ENCODE results near the gene ENO1. TPM values are rescaled to one million over a fixed set of nuclear protein-coding genes. Genes with fewer than 3 reads are reported as not detected.

ENO1 gene
- total RNA-seq, 1 donor from 2014 or later = 444 TPM

DNA sequence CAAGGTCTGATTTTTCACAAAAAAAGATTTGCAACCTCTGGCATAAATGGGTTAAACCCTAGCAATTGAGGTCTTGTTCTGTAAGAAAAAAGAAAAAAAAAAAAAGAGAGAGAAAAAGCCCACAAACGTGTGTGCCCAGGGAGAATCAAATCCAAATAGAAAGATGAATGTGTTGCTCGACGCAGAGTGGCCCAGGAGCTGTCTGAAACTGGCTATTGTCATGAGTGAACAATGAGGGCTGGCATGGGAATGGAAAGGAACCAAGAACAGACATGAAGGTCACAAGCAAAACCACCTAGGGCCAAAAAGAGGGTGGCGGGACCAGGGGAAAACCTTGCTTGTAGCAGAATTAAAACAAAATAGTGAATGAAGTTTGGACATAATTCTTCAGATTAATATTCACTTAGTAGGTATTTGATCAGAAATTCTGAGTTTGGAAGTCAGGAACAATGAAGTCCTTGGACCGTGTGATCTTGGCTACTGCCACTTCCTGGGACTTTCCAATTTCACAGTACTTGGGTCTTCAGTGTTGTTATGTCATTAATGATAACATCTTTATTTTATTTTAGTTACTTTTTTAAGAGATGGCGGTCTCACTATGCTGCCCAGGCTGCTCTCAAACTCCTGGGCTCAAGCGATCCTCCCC, 3.1 kb downstream of the ENO1 start:
- no peak for DNase-seq (ENCODE audit: low spot score, unreplicated experiment)
- Mint-ChIP-seq H3K36me3 (ENCODE audit: insufficient read depth) (peaks cover 23% of the 10 kb centered on the region), H3K9me3 (ENCODE audit: low read depth) (no peaks in the 10 kb centered on the region), H3K27ac (peak overlapping the region; percentile 68), H3K4me1 (ENCODE audit: low read depth) (peaks cover 25% of the 10 kb centered on the region), H3K27me3 (no peaks in the 10 kb centered on the region), H3K4me3 (ENCODE audit: low read depth) (peak overlapping the region; percentile 46)
- TF ChIP-seq, protein P1, sequence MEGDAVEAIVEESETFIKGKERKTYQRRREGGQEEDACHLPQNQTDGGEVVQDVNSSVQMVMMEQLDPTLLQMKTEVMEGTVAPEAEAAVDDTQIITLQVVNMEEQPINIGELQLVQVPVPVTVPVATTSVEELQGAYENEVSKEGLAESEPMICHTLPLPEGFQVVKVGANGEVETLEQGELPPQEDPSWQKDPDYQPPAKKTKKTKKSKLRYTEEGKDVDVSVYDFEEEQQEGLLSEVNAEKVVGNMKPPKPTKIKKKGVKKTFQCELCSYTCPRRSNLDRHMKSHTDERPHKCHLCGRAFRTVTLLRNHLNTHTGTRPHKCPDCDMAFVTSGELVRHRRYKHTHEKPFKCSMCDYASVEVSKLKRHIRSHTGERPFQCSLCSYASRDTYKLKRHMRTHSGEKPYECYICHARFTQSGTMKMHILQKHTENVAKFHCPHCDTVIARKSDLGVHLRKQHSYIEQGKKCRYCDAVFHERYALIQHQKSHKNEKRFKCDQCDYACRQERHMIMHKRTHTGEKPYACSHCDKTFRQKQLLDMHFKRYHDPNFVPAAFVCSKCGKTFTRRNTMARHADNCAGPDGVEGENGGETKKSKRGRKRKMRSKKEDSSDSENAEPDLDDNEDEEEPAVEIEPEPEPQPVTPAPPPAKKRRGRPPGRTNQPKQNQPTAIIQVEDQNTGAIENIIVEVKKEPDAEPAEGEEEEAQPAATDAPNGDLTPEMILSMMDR (IDR thresholded peaks at IDR 0.05; ENCODE audit: unreplicated experiment) = no peak

DNA sequence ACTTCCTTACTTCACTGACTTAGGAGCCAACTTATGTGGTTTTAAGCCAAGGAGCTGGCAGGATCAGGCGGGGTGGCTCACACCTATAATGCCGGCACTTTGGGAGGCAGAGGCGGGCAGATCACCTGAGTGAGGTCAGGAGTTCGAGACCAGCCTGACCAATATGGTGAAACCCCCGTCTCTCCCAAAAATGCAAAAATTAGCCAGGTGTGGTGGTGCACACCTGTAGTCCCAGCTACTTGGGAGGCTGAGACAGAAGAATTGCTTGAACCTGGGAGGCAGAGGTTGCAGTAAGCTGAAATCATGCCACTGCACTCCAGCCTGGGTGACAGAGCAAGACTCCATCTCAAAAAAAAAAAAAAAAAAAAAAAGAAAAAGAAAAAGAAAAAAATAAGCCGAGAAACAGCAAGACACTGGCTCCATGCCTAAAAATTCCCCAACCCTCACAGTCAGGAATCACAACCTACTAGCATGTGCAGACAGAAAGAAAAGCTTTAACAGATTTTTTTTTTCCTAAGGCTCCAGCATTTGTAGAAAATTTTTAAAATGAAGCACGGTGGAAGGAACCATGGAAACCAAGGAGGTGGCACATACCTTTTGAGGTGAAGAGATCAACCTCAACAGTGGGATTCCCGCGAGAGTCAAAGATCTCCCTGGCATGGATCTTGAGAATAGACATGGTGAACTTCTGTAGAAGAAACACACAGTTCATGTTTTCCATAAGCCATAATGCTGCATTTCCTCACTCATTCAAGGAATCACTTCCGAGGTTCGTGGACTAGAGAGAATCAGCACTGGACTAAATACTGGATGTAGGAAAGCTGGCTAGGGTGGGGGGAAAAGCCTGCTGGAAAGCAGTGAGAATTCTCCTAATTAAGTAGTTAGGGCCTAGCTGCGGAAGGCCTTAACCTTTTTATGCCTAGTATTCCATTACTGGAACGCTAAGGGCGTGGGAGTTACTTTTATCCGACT, 4.0 kb downstream of the ENO1 start:
- TF ChIP-seq, protein P1 (IDR thresholded peaks at IDR 0.05; ENCODE audit: unreplicated experiment) = no peak
- H3K36me3 Mint-ChIP-seq (ENCODE audit: insufficient read depth) = peaks cover 28% of the 10 kb centered on the region
- H3K4me1 Mint-ChIP-seq (ENCODE audit: low read depth) = peaks cover 17% of the 10 kb centered on the region
- H3K9me3 Mint-ChIP-seq (ENCODE audit: low read depth) = no peaks in the 10 kb centered on the region
- H3K27me3 Mint-ChIP-seq = no peaks in the 10 kb centered on the region
- H3K4me3 Mint-ChIP-seq (ENCODE audit: low read depth) = peak overlapping the region; percentile 46
- no peak for DNase-seq (ENCODE audit: low spot score, unreplicated experiment)
- H3K27ac Mint-ChIP-seq = peak overlapping the region; percentile 68

DNA sequence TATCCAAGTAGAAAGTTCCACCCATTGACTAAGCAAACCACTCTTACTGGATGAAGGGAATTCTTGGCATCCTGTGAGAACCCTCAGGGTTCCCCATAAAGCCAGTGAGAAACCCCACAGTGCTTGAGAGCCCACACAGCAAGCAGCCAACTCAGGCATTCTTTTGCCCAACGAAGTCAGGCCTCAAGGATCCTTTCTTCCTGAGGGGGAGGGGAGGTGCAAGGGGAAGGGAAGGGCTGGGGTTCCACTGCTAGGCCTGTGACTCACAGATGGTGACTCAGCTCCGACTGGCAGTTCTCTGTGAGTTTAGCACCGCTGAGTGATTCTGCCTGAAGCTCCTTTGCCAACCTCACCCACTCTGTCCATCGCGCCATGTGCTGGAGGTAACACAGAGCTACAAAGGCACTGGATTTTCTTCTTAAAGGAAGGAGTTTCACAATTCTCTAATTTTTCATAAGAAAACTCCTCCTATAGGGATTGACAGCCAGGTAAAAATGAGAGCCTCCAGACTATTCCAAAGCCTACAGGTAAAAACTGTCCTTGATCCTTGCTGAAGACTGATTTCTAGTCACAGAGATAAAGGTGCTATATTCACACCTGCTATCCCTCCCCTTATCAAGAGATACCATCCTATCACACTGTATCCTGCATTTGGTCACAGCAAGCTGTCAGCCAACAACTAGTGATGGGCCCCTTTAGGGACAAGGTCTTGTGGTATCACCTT, 4.8 kb downstream of the ENO1 start:
- peaks cover 16% of the 10 kb centered on the region for H3K4me1 Mint-ChIP-seq (ENCODE audit: low read depth)
- no peak for DNase-seq (ENCODE audit: low spot score, unreplicated experiment)
- TF ChIP-seq, protein P1 (IDR thresholded peaks at IDR 0.05; ENCODE audit: unreplicated experiment) = no peak
- H3K9me3 Mint-ChIP-seq (ENCODE audit: low read depth) = no peaks in the 10 kb centered on the region
- H3K27ac Mint-ChIP-seq = peak overlapping the region; percentile 37
- peaks cover 33% of the 10 kb centered on the region for H3K36me3 Mint-ChIP-seq (ENCODE audit: insufficient read depth)
- H3K27me3 Mint-ChIP-seq = no peaks in the 10 kb centered on the region
- no peak overlapping the region for H3K4me3 Mint-ChIP-seq (ENCODE audit: low read depth)

DNA sequence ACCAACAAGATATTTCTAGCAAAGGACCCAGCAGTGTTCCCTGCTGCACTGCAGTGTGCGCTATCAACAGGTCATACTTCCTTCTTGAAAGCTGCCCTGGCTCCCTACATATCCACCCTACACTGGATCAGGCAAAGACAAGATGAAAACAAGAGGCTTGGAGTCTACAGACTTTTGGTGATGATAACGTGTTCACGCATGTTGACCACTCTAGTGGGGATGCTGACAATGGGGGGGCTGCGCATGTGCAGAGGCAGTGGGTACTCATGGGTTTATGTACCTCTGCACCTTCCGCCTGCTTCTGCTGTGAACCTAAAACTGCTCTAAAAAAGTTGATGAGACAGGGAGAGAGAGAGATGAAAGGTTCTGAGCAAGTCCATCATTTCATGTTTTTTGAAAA, 5.5 kb downstream of the ENO1 start:
- peak overlapping the region; percentile 37 for H3K27ac Mint-ChIP-seq
- no peaks in the 10 kb centered on the region for H3K9me3 Mint-ChIP-seq (ENCODE audit: low read depth)
- TF ChIP-seq, protein P1 (IDR thresholded peaks at IDR 0.05; ENCODE audit: unreplicated experiment) = no peak
- H3K4me1 Mint-ChIP-seq (ENCODE audit: low read depth) = peaks cover 16% of the 10 kb centered on the region
- H3K4me3 Mint-ChIP-seq (ENCODE audit: low read depth) = no peak overlapping the region
- H3K36me3 Mint-ChIP-seq (ENCODE audit: insufficient read depth) = peaks cover 33% of the 10 kb centered on the region
- H3K27me3 Mint-ChIP-seq = no peaks in the 10 kb centered on the region
- DNase-seq (ENCODE audit: low spot score, unreplicated experiment) = no peak

DNA sequence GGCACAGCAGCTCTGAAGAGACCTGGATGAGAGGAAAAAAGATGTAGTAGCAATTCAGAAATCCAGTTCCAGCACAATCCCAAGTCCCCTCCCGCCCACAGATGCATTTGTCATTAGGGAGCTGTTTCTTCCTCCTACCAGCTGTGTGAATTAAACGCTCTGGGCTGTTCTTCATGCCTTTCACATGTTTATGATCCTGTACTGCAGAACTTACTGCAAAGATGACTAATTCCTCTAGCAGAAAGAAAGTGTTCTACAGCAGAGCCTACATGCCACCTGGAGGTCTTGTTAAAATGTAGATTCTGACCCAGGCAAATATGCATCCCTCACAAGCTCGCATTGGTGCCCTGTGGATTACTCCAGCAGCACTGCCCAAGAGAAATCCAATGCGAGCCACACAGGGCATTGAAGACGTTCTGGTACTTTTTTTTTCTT, 6.5 kb downstream of the ENO1 start:
- DNase-seq (ENCODE audit: low spot score, unreplicated experiment) = no peak
- H3K36me3 Mint-ChIP-seq (ENCODE audit: insufficient read depth) = peaks cover 35% of the 10 kb centered on the region
- H3K4me3 Mint-ChIP-seq (ENCODE audit: low read depth) = no peak overlapping the region
- TF ChIP-seq, protein P1 (IDR thresholded peaks at IDR 0.05; ENCODE audit: unreplicated experiment) = no peak
- no peaks in the 10 kb centered on the region for H3K9me3 Mint-ChIP-seq (ENCODE audit: low read depth)
- H3K27me3 Mint-ChIP-seq = no peaks in the 10 kb centered on the region
- peaks cover 15% of the 10 kb centered on the region for H3K4me1 Mint-ChIP-seq (ENCODE audit: low read depth)
- H3K27ac Mint-ChIP-seq = peak overlapping the region; percentile 10
